IPS-11a (cell line): ENCODE results near the gene COG2.
A peak's percentile ranks its signal among the peaks of the same experiment; 100 is the strongest.
"Not testable (repeated sequence)": the region's sequence is repeated elsewhere in the genome, so short reads cannot be mapped to it uniquely, and the experiment has no call there.

Experiments used
- H3K4me3 ChIP-seq: one replicate; pipeline ENCODE4 v1.5.1; 2013; ENCODE audit warnings: low read depth, low read length, control low read depth

The COG2 gene

GRCh38 chr1:230626232-230626631, 16.0 kb upstream of the COG2 start:
- H3K4me3 ChIP-seq: no peak overlapping the region

GRCh38 chr1:230627767-230628166, 14.5 kb upstream of the COG2 start:
- no peak overlapping the region for H3K4me3 ChIP-seq

GRCh38 chr1:230629511-230629910, 12.8 kb upstream of the COG2 start:
- no peak overlapping the region for H3K4me3 ChIP-seq

GRCh38 chr1:230631477-230631876, 10.8 kb upstream of the COG2 start:
- H3K4me3 ChIP-seq: no peak overlapping the region

- H3K4me3 ChIP-seq: no peak overlapping the region
Observed at GRCh38 chr1:230632273-230632873, 9.9 kb upstream of the COG2 start.

GRCh38 chr1:230633469-230633868, 8.8 kb upstream of the COG2 start:
- H3K4me3 ChIP-seq: no peak overlapping the region

- H3K4me3 ChIP-seq: no peak overlapping the region
Observed at GRCh38 chr1:230634384-230634783, 7.9 kb upstream of the COG2 start.

- H3K4me3 ChIP-seq: no peak overlapping the region
Observed at GRCh38 chr1:230636575-230637148, 5.6 kb upstream of the COG2 start.

- H3K4me3 ChIP-seq: no peak overlapping the region
Observed at GRCh38 chr1:230639714-230640209, 2.5 kb upstream of the COG2 start.

GRCh38 chr1:230641346-230641745, 935 bp upstream of the COG2 start:
- peak overlapping the region; percentile 97 for H3K4me3 ChIP-seq

- H3K4me3 ChIP-seq: peak overlapping the region; percentile 97
Observed at GRCh38 chr1:230641900-230642262, 400 bp upstream of the COG2 start.

- no peak overlapping the region for H3K4me3 ChIP-seq
Observed at GRCh38 chr1:230643908-230644307, 1.6 kb downstream of the COG2 start.

- no peak overlapping the region for H3K4me3 ChIP-seq
Observed at GRCh38 chr1:230646710-230647302, 4.5 kb downstream of the COG2 start.

- no peak overlapping the region for H3K4me3 ChIP-seq
Observed at GRCh38 chr1:230647321-230647720, 5.0 kb downstream of the COG2 start.

GRCh38 chr1:230648114-230648513, 5.8 kb downstream of the COG2 start:
- H3K4me3 ChIP-seq: no peak overlapping the region

GRCh38 chr1:230650300-230650699, 8.0 kb downstream of the COG2 start:
- H3K4me3 ChIP-seq: no peak overlapping the region

- no peak overlapping the region for H3K4me3 ChIP-seq
Observed at GRCh38 chr1:230651235-230651634, 9.0 kb downstream of the COG2 start.

- not testable (repeated sequence) for H3K4me3 ChIP-seq
Observed at GRCh38 chr1:230656719-230657118, 14.4 kb downstream of the COG2 start.

- not testable (repeated sequence) for H3K4me3 ChIP-seq
Observed at GRCh38 chr1:230658103-230658502, 15.8 kb downstream of the COG2 start.

GRCh38 chr1:230658691-230659090, 16.4 kb downstream of the COG2 start:
- H3K4me3 ChIP-seq: no peak overlapping the region

- no peak overlapping the region for H3K4me3 ChIP-seq
Observed at GRCh38 chr1:230661976-230662375, 19.7 kb downstream of the COG2 start.

- no peak overlapping the region for H3K4me3 ChIP-seq
Observed at GRCh38 chr1:230668227-230668626, 25.9 kb downstream of the COG2 start.

GRCh38 chr1:230669543-230669942, 27.3 kb downstream of the COG2 start:
- no peak overlapping the region for H3K4me3 ChIP-seq
